ENCODE measurements around the gene SFXN3. TPM values are rescaled to one million over a fixed set of nuclear protein-coding genes. Genes with fewer than 3 reads are reported as not detected.

The SFXN3 gene
- total and polyA plus RNA-seq, 2 of the 13 experiments (the other 11 are each of a cell fraction or from before 2014, with no cell fraction given): 16.8 to 71.5 TPM

DNA sequence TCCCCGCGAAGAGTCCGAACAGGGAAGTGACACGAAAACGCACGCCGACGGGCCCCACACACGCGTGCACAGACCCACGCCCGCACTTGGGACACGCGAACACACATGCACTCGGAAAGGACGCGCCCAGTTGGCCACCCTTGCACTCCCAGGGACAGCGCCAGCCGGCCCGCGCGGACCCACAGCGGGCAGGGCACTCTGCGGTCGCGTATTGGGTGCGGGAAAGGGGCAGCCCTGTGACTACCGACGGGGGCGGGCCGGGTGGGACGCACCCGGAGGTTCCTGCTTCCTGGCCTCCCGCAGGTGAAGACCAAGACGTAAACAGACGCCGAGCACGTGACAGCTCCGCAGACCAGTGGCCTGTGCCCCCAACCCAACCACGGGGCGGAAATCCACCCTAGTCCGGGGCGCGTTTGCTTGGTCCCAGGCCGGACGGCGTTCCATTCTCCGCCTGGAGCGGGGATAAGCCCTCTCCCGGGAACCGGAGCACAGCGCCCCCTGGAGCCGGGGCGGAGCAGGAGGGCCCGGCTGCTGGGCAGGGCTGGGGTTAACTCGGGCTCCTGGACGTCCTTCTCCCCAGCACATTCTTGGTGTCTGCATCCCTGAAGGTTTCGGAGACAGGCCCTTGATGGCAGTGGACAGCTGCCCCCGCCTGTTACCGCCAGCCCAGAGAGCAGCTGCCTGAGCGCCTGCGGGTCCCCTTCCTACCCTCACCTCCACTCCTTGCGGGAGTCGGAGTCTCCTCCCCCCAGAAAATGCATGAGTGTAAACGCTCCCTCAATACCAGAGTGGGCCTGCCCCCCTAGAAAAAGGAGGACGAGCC lies 33.5 kb upstream of the SFXN3 start (continued):
- TF ChIP-seq MED8 (CRISPR knock-in tag; IDR thresholded peaks at IDR 0.05; ENCODE audit: insufficient replicate concordance) (no peak), MBD4 (IDR thresholded peaks at IDR 0.05; ENCODE audit: borderline replicate concordance, low read length) (no peak), HDAC1 (CRISPR knock-in tag; IDR thresholded peaks at IDR 0.05) (0 out of 2 replicates have a peak, but pooled peaks have one; percentile 44), ADNP (CRISPR knock-in tag; IDR thresholded peaks at IDR 0.05) (no peak), ZNF331 (CRISPR knock-in tag; IDR thresholded peaks at IDR 0.05) (peak; percentile 9; the same call in 1 of the 2 replicates), SNAI1 (CRISPR knock-in tag; IDR thresholded peaks at IDR 0.05; ENCODE audit: borderline replicate concordance) (no peak), ZNF772 (CRISPR knock-in tag; IDR thresholded peaks at IDR 0.05) (peak; percentile 70; the same call in 1 of the 2 replicates), THAP11 (CRISPR knock-in tag; IDR thresholded peaks at IDR 0.05) (no peak; the same call in 1 of the 2 replicates), ZNF841 (CRISPR knock-in tag; IDR thresholded peaks at IDR 0.05; ENCODE audit: borderline replicate concordance) (no peak), HDAC2 (CRISPR knock-in tag; IDR thresholded peaks at IDR 0.05) (no peak), SP5 (CRISPR knock-in tag; IDR thresholded peaks at IDR 0.05; ENCODE audit: borderline replicate concordance, low read depth) (no peak; the same call in 1 of the 2 replicates), ZFP41 (CRISPR knock-in tag; IDR thresholded peaks at IDR 0.05; ENCODE audit: borderline replicate concordance) (no peak; the same call in 1 of the 2 replicates), MAFK (conservative IDR thresholded peaks at IDR 0.05 in 1 of 2, IDR thresholded peaks at IDR 0.05 in 1 of 2; ENCODE audit: low read length in 2 of 2) (no peak), BRD4 (CRISPR knock-in tag; IDR thresholded peaks at IDR 0.05) (0 out of 2 replicates have a peak, but pooled peaks have one; percentile 33), MED13 (CRISPR knock-in tag; IDR thresholded peaks at IDR 0.05) (no peak), HMGA1 (CRISPR knock-in tag; conservative IDR thresholded peaks at IDR 0.05) (no peak), RNF2 (conservative IDR thresholded peaks at IDR 0.05; ENCODE audit: low read depth) (no peak)
- TF ChIP-seq, protein P1, sequence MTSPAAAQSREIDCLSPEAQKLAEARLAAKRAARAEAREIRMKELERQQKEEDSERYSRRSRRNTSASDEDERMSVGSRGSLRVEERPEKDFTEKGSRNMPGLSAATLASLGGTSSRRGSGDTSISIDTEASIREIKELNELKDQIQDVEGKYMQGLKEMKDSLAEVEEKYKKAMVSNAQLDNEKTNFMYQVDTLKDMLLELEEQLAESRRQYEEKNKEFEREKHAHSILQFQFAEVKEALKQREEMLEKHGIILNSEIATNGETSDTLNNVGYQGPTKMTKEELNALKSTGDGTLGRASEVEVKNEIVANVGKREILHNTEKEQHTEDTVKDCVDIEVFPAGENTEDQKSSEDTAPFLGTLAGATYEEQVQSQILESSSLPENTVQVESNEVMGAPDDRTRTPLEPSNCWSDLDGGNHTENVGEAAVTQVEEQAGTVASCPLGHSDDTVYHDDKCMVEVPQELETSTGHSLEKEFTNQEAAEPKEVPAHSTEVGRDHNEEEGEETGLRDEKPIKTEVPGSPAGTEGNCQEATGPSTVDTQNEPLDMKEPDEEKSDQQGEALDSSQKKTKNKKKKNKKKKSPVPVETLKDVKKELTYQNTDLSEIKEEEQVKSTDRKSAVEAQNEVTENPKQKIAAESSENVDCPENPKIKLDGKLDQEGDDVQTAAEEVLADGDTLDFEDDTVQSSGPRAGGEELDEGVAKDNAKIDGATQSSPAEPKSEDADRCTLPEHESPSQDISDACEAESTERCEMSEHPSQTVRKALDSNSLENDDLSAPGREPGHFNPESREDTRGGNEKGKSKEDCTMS (CRISPR knock-in tag; conservative IDR thresholded peaks at IDR 0.05): no peak
- TF ChIP-seq, protein P2, sequence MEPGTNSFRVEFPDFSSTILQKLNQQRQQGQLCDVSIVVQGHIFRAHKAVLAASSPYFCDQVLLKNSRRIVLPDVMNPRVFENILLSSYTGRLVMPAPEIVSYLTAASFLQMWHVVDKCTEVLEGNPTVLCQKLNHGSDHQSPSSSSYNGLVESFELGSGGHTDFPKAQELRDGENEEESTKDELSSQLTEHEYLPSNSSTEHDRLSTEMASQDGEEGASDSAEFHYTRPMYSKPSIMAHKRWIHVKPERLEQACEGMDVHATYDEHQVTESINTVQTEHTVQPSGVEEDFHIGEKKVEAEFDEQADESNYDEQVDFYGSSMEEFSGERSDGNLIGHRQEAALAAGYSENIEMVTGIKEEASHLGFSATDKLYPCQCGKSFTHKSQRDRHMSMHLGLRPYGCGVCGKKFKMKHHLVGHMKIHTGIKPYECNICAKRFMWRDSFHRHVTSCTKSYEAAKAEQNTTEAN (CRISPR knock-in tag; conservative IDR thresholded peaks at IDR 0.05): 0 out of 2 replicates have a peak, but pooled peaks have one; percentile 46
- TF ChIP-seq, protein P3, sequence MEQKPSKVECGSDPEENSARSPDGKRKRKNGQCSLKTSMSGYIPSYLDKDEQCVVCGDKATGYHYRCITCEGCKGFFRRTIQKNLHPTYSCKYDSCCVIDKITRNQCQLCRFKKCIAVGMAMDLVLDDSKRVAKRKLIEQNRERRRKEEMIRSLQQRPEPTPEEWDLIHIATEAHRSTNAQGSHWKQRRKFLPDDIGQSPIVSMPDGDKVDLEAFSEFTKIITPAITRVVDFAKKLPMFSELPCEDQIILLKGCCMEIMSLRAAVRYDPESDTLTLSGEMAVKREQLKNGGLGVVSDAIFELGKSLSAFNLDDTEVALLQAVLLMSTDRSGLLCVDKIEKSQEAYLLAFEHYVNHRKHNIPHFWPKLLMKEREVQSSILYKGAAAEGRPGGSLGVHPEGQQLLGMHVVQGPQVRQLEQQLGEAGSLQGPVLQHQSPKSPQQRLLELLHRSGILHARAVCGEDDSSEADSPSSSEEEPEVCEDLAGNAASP (CRISPR knock-in tag; IDR thresholded peaks at IDR 0.05; ENCODE audit: borderline replicate concordance): peak; percentile 49; the same call in 1 of the 2 replicates
- TF ChIP-seq, protein P4, sequence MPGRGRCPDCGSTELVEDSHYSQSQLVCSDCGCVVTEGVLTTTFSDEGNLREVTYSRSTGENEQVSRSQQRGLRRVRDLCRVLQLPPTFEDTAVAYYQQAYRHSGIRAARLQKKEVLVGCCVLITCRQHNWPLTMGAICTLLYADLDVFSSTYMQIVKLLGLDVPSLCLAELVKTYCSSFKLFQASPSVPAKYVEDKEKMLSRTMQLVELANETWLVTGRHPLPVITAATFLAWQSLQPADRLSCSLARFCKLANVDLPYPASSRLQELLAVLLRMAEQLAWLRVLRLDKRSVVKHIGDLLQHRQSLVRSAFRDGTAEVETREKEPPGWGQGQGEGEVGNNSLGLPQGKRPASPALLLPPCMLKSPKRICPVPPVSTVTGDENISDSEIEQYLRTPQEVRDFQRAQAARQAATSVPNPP (CRISPR knock-in tag; IDR thresholded peaks at IDR 0.05): no peak
- TF ChIP-seq, protein P5, sequence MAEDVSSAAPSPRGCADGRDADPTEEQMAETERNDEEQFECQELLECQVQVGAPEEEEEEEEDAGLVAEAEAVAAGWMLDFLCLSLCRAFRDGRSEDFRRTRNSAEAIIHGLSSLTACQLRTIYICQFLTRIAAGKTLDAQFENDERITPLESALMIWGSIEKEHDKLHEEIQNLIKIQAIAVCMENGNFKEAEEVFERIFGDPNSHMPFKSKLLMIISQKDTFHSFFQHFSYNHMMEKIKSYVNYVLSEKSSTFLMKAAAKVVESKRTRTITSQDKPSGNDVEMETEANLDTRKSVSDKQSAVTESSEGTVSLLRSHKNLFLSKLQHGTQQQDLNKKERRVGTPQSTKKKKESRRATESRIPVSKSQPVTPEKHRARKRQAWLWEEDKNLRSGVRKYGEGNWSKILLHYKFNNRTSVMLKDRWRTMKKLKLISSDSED (CRISPR knock-in tag; IDR thresholded peaks at IDR 0.05): no peak
